CD4-positive, alpha-beta T cell treated with Interleukin-10 for 1 hour (primary cell): ENCODE data around the gene TUBA1C.
"Not testable (repeated sequence)": the region's sequence is repeated elsewhere in the genome, so short reads cannot be mapped to it uniquely, and the experiment has no call there.

Experiments
- DNase-seq: peaks from one replicate; pipeline ENCODE4 v3.0.0-alpha.2; 2020

Gene TUBA1C

GRCh38 chr12:49314811-49315210 lies 49.9 kb downstream of the TUBA1C start:
- DNase-seq = no peak

GRCh38 chr12:49317118-49317517 lies 52.2 kb downstream of the TUBA1C start:
- DNase-seq = not testable (repeated sequence)

GRCh38 chr12:49320411-49321103 lies 55.7 kb downstream of the TUBA1C start:
- DNase-seq = not testable (repeated sequence)

- no peak for DNase-seq
Measured at GRCh38 chr12:49322367-49322707, 57.5 kb downstream of the TUBA1C start.

GRCh38 chr12:49322708-49323523 lies 58.0 kb downstream of the TUBA1C start, which contains the start of gene TROAP:
Gene TROAP (plus strand): TSS chr12:49323255. CDS start chr12:49323609, 354 bp downstream.
- DNase-seq = peak; percentile 99

GRCh38 chr12:49323524-49324097 lies 58.7 kb downstream of the TUBA1C start:
- no peak for DNase-seq
